ENCODE results near the gene LRRC4. TPM values are rescaled to one million over a fixed set of nuclear protein-coding genes. Genes with fewer than 3 reads are reported as not detected.

Gene LRRC4
- total RNA-seq, 1 experiment from 2014 or later = 0.50 TPM

DNA sequence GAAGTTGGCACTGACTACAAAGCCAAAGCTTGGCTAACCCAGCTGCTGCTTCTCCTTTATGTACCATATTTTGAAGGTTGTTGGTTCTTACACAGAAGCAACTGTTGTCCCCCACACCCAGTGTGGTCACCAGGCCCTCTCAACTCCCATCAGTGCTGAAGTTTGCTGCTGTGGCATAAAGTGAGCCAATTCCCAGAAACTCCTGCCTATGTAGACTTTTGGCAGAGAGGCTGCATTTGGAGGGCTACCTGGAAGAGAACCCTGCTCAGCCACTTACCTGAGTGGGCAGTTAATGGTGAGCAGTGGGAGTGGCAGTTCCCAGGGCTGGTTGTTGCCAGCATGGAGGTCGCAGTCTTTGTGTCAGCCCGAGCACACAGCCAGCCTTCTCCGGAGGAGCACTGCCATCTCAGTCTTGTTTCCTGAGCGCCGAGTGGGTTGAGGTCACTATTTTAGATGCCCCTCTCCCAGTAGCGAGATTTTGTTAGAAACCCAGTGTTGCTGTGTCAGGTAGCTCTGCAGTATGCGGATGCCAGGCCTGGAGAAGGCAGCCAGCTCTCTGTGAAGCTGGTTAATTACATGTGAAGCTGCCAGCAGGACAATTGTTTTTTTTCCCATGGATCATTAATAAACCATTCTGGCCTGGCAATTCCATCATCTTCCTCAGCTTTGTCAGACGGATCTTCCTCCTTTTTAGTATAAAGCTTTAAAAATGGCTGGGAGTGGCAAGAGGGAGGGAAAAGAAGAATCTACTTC, 24.5 kb downstream of the LRRC4 start:
- no peak for DNase-seq (ENCODE audit: low spot score)

DNA sequence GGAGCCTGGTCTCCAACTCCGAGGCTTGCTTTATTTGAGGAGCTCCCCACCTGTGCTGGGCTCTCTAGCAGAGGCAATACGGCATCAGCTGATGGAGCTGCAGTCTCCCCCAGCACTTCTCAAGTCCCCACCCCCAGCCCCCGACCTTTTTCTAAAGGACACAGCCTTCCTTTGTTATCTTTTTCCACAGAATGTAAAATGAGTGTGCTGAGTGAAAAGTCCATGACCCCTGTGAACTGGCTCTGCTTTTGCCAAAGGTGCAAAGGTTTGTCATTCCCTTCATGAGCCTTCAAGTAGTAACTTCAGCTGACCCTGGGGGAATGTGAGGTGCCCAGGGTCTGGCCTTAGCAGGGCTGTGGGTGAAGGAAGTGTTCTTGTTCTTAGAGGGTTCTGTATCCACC, 25.5 kb downstream of the LRRC4 start:
- no peak for DNase-seq (ENCODE audit: low spot score)

DNA sequence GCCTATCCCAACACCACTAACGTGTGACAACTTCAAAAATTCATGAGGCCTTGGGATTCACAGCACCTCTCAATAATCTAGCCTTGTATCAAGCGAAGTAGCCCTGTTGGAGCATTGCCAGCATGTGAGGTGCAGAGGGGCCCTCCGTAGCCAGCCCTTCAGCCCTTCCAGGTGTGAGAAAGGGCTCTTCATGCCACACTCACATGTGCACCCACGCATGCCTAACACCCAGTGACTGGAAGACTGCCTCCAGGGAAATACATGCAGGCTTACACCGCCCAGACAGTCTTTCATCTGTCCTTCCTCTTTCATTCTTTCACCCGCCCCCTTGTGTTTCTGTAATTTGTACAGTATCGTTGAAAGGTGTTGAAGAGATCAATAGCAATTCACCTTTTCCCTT, 26.1 kb downstream of the LRRC4 start:
- no peak for DNase-seq (ENCODE audit: low spot score)

DNA sequence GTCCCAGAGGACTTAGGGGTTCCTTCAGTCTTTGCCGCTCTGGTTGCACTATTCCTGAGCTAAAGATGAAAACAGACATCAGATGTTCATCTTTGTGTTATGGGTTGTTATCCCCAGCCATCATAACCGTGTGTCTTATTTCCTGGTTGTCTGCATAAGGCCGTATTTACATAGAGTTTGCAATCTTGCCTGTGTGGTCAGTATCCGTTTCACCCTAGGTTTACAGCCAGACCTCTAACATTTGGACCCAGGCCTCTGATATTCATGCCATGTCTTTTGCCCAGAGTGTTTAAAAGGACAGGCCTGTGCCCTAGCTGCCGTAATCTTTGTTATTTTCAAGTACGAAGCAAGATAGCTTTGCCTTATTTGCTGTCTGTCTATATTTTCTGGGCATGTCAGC, 26.6 kb downstream of the LRRC4 start:
- DNase-seq (ENCODE audit: low spot score) = no peak

DNA sequence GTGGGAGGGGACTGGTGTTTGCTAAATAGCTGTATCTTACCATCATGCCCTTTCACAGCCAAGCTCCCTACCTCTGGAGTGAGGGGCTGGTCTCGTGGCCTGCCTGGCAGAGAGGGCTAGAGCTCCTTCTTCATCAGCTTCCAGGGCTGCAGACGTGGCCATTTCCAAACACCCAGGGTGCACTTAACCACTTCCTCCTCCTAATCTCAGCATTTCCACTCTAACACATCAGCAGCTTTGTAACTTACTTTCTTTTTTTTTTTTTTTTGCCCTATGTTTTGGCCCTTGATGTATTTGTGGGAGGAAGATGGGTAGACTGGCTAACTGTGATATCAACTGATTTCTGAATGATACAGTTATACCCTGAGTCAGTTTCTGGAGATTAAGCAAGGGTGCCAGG, 27.4 kb downstream of the LRRC4 start:
- no peak for DNase-seq (ENCODE audit: low spot score)

DNA sequence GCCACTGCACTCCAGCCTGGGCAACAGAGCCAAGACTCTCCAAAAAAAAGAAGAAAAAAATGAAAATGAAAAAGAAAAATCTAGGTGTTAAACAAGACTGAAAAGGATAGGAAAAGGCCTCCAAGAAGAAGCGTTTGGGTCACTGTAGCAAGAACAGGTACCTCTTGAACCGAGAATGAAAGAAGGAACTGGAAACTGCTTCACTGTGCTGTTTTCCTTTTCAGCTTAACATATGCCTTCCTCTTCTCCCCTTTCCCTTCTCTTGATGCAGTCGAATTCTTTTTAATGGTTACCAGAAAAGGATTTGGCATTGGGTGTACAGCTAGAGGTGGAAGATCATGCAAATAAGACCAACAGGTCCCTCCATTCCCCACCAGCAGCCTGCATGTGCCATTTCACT, 28.1 kb downstream of the LRRC4 start:
- no peak for DNase-seq (ENCODE audit: low spot score)

DNA sequence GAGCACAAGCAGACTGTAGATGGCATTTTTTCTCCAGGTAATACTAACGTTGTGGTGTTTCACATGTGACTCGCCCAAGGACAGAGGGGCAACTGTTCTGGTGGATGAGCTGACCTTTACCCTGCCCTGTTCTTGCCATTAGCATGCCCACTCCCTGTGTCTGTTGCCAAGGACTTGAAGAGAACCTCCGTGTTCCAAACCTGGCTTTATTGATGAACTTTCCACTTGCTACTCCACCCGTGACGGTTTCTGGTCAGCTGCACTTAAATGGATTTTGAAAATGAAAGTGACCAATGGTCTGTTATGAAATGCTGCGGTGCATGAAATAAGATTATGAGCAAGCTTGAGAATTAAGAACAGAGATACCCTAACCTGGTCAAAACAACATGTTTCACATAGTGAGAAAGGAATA, 30.4 kb downstream of the LRRC4 start:
- no peak for DNase-seq (ENCODE audit: low spot score)

DNA sequence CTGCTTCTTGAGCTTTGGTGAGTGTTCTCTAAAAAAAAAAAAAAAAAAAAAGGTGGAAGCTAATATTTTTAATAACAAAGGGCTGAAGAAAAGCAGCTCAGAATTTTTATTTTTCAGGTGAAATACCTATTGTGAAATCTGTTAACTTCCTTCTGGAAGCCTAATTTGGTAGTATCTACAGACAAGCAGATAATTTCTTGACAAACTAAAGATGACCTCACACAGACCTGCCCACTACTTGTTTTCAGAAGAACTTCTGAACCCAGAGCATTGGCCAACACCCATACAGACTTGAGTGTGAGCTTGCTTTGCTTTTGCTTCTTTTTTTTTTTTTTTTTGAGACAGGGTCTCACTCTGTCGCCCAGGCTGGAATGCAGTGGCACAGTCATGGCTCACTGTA, 31.2 kb downstream of the LRRC4 start:
- DNase-seq (ENCODE audit: low spot score) = no peak

DNA sequence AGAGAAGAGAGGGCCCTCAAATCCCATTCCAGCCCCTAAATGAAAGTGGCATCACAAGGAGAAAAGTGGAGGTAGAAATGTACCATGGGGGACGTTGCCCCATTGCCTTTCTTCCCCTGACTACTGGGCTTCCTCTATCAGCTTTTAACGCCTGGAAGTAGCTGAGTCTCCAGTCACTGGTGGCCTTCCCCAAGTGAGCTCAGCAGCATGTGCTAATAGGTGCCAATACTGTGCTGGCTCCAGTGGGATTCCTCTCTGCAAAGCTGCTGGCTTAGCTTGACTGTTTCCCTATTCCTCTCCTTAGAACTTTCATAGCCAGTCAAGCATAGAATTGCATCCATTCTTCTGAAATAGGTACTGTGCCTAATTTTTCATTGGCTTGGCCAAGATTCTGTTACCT, 32.6 kb downstream of the LRRC4 start:
- DNase-seq (ENCODE audit: low spot score) = no peak

DNA sequence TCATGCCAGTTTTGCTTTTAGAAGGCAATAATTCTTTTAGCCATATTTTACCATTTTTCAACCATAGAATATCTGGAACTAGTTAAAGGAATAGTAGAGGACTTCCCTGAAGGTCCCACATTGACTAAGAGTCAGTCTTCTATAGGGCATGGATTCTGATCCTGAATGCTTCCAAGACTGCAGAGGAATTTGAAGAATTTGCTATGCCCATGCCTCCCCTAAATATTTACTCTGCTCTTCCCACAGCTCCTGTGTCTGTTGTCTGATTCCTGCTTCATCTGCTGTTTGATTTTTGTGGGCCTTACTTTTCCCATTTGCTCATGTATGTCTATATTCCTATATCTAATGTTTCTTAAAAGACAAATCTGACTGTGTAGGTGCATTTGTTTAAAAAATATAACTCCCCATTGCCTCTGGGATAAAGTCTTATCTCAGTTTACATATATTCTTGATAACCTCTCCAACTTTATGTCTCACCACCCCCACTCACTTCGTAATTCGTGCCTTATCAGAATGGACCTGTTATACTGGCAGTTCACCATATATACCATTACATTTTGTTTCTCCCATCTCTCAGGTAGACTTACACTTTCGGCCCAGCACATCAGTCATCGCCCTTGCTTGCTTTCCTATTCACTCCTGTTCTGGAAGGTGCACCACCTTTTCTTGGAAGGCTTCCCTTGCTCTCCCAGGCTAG, 33.9 kb downstream of the LRRC4 start:
- DNase-seq (ENCODE audit: low spot score) = no peak

DNA sequence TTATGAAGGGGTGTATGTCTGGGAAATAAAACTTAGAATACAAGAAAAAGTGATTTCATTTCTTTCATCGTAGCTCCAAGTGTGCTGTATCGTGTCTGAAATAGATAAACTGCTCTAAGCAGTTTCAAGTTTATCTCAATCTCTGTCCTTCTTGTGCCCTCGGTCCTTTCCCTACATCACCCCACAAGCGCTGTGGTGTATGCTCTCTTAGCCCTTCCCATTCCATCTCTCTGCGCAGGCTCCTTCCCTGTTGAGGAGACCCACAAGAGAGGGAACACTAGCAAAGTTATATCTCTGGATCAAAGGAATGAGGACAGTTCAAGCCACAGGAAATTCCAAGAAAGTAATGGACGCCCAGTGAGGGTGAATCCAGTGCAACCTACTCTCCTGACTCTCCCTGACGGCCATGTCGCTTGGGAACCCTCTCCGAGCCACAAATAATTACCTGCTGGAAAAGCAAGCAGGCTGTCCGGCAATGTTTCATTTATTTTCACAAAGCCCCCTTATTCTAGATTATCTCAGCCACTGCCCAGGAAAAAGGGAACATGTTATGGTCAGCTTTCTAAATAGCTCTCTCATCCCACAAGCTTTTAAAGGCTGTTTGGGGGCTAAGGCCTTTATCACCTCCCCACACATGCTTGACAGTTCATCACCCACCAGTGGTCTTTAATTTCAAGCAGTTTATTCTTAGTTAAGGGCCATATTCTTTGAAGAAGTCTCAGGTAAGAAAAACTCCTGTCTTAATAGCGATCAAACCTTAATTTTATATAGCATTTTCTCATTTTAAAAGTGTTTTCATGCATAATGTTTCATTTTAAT, 34.8 kb downstream of the LRRC4 start:
- DNase-seq (ENCODE audit: low spot score) = no peak

DNA sequence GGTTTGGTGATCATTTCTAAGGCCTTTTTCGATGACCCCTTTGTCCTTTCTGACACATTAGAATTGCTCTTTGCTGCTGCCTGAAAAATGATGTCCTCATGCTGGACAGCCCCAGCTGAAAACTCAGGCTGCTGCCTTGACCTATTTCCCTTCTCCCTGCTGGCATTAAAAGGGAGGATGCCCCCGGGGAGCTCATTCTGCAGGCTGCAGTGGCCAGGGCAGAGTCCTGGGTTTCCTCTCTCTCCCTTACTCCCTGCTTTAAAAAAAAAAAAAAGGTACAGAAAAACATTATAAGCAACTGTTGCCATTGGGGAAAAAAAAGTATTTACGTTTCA, 35.4 kb downstream of the LRRC4 start:
- DNase-seq (ENCODE audit: low spot score) = no peak

DNA sequence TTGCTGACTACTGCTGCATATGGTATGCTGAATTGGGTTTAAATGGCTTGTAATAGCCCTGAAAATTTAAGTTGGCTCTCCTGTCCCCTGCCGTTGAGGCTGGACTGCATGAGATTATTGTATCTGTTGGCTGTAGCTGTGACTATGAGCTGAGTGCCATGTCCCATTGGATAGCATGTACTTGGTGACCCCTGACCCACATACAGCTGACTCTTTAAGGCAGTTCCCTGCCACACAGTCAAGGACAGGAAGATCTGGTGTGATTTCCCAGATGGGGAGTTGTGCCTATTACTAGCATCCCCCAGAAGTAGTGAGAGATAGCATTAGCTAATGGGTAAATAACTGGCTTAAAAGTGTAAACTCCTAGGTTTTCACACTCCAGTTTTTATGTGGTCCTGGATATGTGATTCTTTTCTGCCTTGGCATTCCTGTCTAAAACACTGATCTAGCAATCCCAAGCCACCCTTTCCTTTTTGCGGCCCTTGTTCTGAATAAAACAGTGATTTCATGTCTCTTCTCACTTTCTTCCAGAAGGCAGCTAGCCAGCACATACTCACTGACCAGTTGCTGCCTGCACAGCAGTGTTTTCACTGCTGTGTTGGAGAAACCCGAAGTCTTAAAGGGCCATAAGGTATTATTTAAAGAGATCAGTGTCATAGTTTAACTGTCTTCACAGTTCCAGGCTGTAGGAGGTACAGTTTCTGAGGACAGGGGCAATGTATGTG, 35.9 kb downstream of the LRRC4 start:
- DNase-seq (ENCODE audit: low spot score) = no peak

DNA sequence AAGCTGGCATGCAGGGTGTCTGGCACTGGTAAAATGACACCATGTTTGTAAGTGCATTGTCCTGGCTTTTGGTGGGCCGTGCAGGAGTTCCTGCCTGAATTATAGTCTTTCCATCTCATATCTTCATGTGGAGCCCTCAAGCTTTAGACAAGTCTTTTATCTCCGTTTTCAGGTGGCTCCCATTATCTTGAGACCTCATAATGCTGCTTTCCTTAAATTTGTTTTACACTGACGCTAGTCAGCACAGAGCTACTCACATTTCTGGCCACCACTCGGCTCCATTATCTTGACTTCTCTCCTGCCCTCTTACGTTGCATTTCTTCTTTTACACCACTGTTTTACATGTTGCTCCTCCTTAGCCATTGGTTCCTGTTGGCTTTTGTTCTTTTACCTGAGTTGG, 37.2 kb downstream of the LRRC4 start:
- no peak for DNase-seq (ENCODE audit: low spot score)

DNA sequence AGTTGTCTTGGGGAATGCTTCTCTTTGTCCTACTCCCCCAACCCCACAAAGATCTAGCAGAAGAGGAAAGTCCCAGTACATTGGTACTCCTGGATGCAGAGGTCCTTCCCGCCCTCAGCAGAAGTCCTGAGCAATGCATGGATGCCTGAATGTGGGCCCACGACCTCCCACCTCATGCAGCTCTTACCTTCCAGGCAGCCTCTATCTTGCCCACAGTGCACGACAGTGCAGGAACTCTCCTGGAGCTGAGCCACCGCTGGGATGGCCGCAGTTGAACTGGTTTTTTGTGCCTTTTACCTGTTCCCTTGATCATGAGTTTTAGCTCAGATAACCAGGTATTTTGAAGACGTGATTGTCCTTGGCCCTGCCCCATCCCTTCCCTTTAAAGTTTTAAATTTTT, 37.9 kb downstream of the LRRC4 start:
- no peak for DNase-seq (ENCODE audit: low spot score)

DNA sequence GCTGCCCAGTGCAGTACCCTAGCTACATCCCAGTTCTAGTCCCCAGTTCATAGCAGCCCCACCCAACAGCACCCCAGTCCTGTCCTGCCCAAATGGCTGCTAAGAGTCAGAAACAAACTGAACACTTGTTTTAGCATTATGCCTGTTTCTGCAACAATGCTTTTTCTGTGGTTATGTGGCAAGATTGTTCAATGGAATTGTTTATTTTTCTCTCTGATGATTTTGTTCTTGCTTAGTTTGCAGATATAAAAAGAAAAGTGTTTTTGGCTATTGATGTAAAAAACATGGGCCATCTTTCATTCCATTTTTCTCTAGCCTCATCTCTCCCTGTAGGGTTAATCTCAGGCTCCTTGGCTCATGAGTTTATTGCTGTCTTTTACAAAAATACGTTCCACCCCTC, 42.5 kb downstream of the LRRC4 start:
- no peak for DNase-seq (ENCODE audit: low spot score)

DNA sequence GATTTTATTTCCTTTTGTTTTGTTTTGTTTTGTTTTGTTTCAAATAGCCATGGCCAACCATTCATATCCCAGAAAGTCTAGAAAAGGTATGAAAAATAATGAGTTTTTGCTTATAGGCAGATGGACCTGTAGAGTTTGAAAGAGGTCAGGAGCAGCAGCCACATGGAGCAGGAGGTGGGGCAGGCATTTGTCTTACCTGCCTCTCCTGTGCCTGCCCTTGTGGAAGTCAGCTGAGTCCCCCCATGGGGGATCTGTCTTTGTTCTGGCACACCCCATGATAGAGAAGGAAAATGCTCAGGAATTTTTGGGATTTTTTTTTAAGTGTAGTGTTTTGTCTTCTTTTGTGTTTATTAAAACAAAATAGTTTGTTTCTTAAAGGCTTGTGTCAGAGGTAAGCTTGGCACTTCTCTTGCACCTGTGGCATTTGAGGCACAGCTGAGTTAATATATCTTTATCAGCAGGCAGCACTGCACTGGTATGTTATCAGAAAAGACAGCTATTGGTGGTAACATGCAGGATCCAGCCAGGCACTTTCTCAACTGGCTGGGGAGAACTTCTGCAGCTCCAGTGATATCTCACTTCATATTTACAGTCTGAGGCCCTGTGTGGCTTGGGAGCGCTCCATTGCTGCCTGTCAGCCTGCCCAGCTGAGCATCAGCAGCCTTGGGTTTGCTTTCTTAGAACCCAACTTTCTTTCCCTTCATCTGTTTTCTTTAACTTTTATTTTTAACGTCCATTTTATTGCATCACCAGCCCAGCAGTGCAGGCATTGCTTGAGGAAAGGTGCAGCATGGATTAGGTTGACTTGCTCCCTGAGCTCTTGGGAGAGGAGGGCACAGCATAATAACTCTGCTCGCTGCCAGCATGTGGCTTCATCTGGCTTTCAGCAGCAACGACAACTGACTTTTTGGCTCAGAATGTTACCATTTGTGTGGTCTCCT, 44.4 kb downstream of the LRRC4 start:
- no peak for DNase-seq (ENCODE audit: low spot score)

DNA sequence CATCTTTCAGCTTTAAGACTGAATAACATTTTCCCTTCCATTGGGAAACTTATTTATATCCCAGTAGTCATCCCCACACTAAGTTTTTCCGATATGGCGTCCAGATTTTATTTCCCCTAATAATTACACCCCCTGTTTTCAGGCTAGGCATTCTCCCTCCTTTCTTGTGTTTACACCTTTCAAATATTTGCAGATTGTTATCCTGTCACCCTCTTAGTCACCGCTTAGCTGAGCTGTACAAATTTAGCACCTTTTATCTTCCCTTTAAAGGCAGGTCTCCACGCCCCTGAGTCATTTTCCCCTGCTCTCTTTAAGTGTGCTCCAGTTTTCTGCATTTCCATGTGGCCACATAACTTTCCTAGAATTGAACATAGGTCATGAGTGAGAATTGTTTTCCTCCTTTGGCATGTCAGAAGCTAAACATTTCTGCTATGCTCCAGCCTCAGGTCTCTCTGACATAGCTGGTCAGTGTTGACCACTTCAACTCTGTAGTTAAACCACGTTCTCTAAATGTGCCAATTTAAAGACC, 47.4 kb downstream of the LRRC4 start:
- DNase-seq (ENCODE audit: low spot score) = peak; percentile 14

DNA sequence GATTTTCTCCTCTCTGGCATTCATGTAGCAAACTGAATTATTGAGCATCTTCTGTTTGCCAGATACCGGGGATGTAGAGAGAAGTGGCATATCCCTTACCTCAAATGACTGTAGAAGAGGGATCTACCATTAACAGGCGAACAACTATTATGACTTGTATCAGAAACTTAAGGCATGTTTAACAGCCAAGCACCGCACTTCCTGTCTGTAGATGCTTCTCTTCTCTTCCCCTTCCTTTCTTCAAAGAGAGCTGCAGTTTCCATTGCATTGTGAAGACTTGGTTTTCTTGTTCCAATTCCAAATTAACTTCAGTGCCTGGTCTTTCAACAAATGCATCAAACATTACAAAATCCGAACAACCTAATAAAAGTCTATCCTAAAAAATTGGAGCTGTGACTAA, 49.3 kb downstream of the LRRC4 start:
- DNase-seq (ENCODE audit: low spot score) = no peak

DNA sequence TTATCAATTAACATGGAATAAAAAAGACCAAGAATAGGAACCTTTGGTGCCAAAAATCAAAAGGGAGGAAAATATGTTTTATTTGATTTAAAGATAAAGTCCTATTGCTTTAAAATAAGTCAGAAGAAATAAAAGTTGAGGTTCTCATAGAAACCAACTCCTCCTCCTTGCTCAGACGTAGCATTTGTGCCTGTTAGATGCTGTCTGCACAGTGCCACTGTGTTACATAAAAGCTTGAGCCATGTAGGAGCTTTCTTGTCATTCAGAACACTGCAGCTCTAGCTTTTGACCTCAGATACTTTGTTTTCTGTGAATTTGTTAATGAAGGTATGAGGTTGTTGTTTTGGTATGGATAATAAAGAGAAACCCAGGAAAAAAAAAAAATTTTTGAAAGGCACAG, 50.3 kb downstream of the LRRC4 start:
- DNase-seq (ENCODE audit: low spot score) = no peak

DNA sequence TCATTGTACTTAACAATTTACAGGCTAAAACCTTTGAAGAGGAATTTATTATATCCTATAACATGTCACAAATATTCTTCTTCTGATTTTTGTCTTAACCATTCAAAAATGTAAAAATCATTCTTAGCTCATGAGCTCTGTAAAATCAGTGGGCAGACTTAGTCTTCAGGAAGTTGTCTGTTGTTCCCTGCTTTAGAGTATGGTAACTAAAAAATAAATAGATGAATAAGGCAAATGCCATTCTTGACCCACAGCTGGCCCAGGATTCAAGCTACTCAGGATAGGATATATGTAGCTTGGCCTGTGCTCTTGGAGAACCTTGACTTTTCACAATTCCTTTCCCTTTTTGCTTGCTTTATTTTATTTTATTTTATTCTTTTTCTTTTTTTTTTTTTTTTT, 51.5 kb downstream of the LRRC4 start:
- no peak for DNase-seq (ENCODE audit: low spot score)

Data from A172 (cell line).